Measurements from ENCODE around the gene HMBS. TPM values are rescaled to one million over a fixed set of nuclear protein-coding genes. Genes with fewer than 3 reads are reported as not detected.

The HMBS gene
- polyA plus RNA-seq, 4 donors, result 18.4 to 45.3 (median 20.5) TPM

GRCh38 chr11:119108857-119109221 lies 24.2 kb downstream of the HMBS start:
- H3K4me1 ChIP-seq (ENCODE audit: control insufficient read depth in 3 of 3, insufficient read depth in 2 of 3, low read depth in 1 of 3, low read length in 2 of 3), result peaks cover 8 to 32% (median 12%) of the 10 kb centered on the region in 3 donors
- H3K9me3 ChIP-seq (ENCODE audit: control insufficient read depth in 2 of 2, insufficient read depth in 1 of 2, low read depth in 1 of 2, low read length in 1 of 2), result no peaks in the 10 kb centered on the region
- no peaks in the 10 kb centered on the region for H3K27me3 ChIP-seq (ENCODE audit: control insufficient read depth in 3 of 3, insufficient read depth in 3 of 3, low read length in 3 of 3)
- DNase-seq (peak; percentile 87 to 97), FAIRE-seq (no peak)
- WGBS, 3 donors, result 31 to 73% (median 41%) methylated on average over 2 of the region's 2 CpGs
- H3K27ac ChIP-seq (ENCODE audit: low read depth in 1 of 3, low read length in 2 of 3), result peak overlapping the region; percentile 85 to 88 (median 85)
- peaks cover 19 to 47% (median 23%) of the 10 kb centered on the region in 3 donors for H3K36me3 ChIP-seq (ENCODE audit: control insufficient read depth in 3 of 3, insufficient read depth in 2 of 3, low read depth in 1 of 3, low read length in 3 of 3)
- peak overlapping the region in 2 of 3 donors; percentile 81 to 98 for H3K4me3 ChIP-seq (ENCODE audit: low read depth in 1 of 3, low read length in 3 of 3)

DNA sequence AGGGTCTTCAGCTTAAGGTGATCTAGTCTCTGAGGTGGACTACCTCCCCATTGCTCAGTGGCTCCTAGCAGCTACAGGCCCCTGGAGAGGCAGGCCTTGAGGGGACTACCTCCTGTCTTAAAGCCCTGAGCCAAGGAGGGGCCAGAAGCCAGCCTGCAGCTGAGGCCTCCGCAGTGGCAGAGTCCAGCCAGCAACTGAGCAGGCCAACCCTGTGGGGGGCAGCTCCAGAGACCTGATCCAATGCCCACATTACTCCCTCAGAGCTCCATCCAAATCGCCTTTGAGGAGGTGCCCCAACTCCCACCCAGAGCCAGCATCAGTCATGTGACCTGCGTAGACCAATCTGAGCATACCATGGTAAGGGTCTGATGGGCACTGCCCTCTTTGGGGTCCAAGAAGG lies 25.2 kb downstream of the HMBS start:
- Histone ChIP-seq H3K27me3 (ENCODE audit: control insufficient read depth in 3 of 3, insufficient read depth in 3 of 3, low read length in 3 of 3) (no peaks in the 10 kb centered on the region), H3K27ac (ENCODE audit: low read depth in 1 of 3, low read length in 2 of 3) (no peak overlapping the region), H3K4me1 (ENCODE audit: control insufficient read depth in 3 of 3, insufficient read depth in 2 of 3, low read depth in 1 of 3, low read length in 2 of 3) (peaks cover 8 to 32% (median 12%) of the 10 kb centered on the region in 3 donors), H3K4me3 (ENCODE audit: low read depth in 1 of 3, low read length in 3 of 3) (peak overlapping the region in 1 of 3 donors; percentile 24), H3K9me3 (ENCODE audit: control insufficient read depth in 2 of 2, insufficient read depth in 1 of 2, low read depth in 1 of 2, low read length in 1 of 2) (no peaks in the 10 kb centered on the region), H3K36me3 (ENCODE audit: control insufficient read depth in 3 of 3, insufficient read depth in 2 of 3, low read depth in 1 of 3, low read length in 3 of 3) (peaks cover 19 to 57% (median 24%) of the 10 kb centered on the region in 3 donors)
- WGBS, 3 donors, result 92 to 100% (median 97%) methylated on average over 3 of the region's 3 CpGs
- DNase-seq (no peak), FAIRE-seq (no peak)

DNA sequence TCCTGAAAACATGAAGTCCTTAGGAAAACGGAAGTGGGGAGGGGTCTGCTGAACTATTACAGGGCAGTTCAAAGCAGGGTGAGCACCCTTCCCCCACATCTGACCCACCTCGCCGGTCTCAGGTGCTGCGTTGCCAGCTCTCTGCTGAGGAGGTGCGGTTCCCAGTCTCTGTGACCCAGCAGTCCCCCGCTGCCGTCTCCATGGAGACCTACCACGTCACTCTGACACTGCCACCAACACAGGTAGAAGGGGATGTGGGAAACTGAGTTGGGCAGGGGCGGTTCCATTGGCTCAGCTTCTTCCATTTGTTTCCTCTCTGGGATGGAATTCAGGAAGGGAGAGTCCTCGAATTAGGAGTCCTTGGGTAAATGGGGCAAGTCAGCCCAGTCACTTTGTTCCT lies 25.8 kb downstream of the HMBS start:
- Histone ChIP-seq H3K36me3 (ENCODE audit: control insufficient read depth in 3 of 3, insufficient read depth in 2 of 3, low read depth in 1 of 3, low read length in 3 of 3) (peaks cover 23 to 59% (median 26%) of the 10 kb centered on the region in 3 donors), H3K4me1 (ENCODE audit: control insufficient read depth in 3 of 3, insufficient read depth in 2 of 3, low read depth in 1 of 3, low read length in 2 of 3) (peaks cover 8 to 32% (median 12%) of the 10 kb centered on the region in 3 donors), H3K9me3 (ENCODE audit: control insufficient read depth in 2 of 2, insufficient read depth in 1 of 2, low read depth in 1 of 2, low read length in 1 of 2) (no peaks in the 10 kb centered on the region), H3K4me3 (ENCODE audit: low read depth in 1 of 3, low read length in 3 of 3) (no peak overlapping the region), H3K27ac (ENCODE audit: low read depth in 1 of 3, low read length in 2 of 3) (no peak overlapping the region), H3K27me3 (ENCODE audit: control insufficient read depth in 3 of 3, insufficient read depth in 3 of 3, low read length in 3 of 3) (no peaks in the 10 kb centered on the region)
- no peak for DNase-seq
- 82 to 96% (median 89%) methylated on average over 10 of the region's 10 CpGs for WGBS, 3 donors
- FAIRE-seq, result no peak

DNA sequence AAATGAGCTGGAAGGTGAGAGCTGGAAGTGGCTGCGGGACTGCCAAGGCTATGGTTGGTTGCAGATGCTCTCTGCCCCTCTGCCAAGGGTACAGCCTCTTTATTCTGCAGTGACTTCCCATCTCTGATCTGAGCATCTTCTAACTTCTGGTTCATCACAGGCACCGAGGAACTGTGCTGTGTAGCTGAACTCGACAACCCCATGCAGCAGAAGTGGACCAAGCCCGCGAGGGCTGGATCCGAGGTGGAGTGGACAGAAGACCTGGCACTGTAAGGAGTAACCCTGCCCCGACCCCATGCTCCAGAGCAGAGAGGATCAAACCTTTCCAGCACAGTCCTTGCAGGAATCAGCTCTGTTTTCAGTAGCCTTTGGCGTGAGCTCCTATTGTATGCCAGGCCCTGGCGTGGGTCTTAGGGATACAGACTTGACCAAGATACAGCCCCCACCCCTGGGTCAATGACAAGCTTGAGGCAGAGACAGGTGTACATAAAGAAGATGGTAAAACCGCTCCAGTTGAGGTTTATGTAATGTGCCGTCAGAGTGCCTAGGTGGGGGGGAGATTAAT lies 26.8 kb downstream of the HMBS start:
- FAIRE-seq, result no peak
- Histone ChIP-seq H3K9me3 (ENCODE audit: control insufficient read depth in 2 of 2, insufficient read depth in 1 of 2, low read depth in 1 of 2, low read length in 1 of 2) (no peaks in the 10 kb centered on the region), H3K4me3 (ENCODE audit: low read depth in 1 of 3, low read length in 3 of 3) (no peak overlapping the region), H3K27ac (ENCODE audit: low read depth in 1 of 3, low read length in 2 of 3) (no peak overlapping the region), H3K27me3 (ENCODE audit: control insufficient read depth in 3 of 3, insufficient read depth in 3 of 3, low read length in 3 of 3) (no peaks in the 10 kb centered on the region), H3K36me3 (ENCODE audit: control insufficient read depth in 3 of 3, insufficient read depth in 2 of 3, low read depth in 1 of 3, low read length in 3 of 3) (peaks cover 28 to 69% (median 35%) of the 10 kb centered on the region in 3 donors), H3K4me1 (ENCODE audit: control insufficient read depth in 3 of 3, insufficient read depth in 2 of 3, low read depth in 1 of 3, low read length in 2 of 3) (peaks cover 8 to 27% (median 8%) of the 10 kb centered on the region in 3 donors)
- no peak for DNase-seq
- 95 to 98% (median 96%) methylated on average over 11 of the region's 11 CpGs for WGBS, 3 donors

GRCh38 chr11:119112314-119113020 lies 27.8 kb downstream of the HMBS start:
- no peaks in the 10 kb centered on the region for H3K9me3 ChIP-seq (ENCODE audit: control insufficient read depth in 2 of 2, insufficient read depth in 1 of 2, low read depth in 1 of 2, low read length in 1 of 2)
- DNase-seq (no peak), FAIRE-seq (no peak)
- H3K4me3 ChIP-seq (ENCODE audit: low read depth in 1 of 3, low read length in 3 of 3), result no peak overlapping the region
- H3K4me1 ChIP-seq (ENCODE audit: control insufficient read depth in 3 of 3, insufficient read depth in 2 of 3, low read depth in 1 of 3, low read length in 2 of 3), result peaks cover 4 to 22% (median 7%) of the 10 kb centered on the region in 3 donors
- no peaks in the 10 kb centered on the region for H3K27me3 ChIP-seq (ENCODE audit: control insufficient read depth in 3 of 3, insufficient read depth in 3 of 3, low read length in 3 of 3)
- H3K36me3 ChIP-seq (ENCODE audit: control insufficient read depth in 3 of 3, insufficient read depth in 2 of 3, low read depth in 1 of 3, low read length in 3 of 3), result peaks cover 28 to 75% (median 38%) of the 10 kb centered on the region in 3 donors
- 91 to 97% (median 94%) methylated on average over 11 to 12 of the region's 12 CpGs for WGBS, 3 donors
- H3K27ac ChIP-seq (ENCODE audit: low read depth in 1 of 3, low read length in 2 of 3), result no peak overlapping the region

DNA sequence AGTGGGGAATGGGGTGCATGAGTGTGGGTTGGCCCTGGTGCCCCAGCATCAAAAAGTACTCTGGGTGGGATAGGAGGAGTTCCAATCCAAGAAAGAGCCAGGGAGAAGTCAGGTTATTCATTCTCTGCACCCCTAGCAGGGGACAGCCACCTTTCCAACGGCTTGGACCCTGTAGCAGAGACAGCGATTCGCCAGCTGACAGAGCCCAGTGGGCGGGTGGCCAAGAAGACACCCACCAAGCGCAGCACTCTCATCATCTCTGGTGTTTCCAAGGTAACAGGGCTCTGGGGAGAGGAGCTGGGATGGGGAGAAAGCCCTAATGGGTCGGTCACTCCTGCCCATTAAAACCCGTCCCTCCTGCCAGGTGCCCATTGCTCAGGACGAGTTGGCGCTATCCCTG lies 29.0 kb downstream of the HMBS start:
- DNase-seq (no peak), FAIRE-seq (no peak)
- H3K27me3 ChIP-seq (ENCODE audit: control insufficient read depth in 3 of 3, insufficient read depth in 3 of 3, low read length in 3 of 3), result no peaks in the 10 kb centered on the region
- H3K36me3 ChIP-seq (ENCODE audit: control insufficient read depth in 3 of 3, insufficient read depth in 2 of 3, low read depth in 1 of 3, low read length in 3 of 3), result peaks cover 28 to 75% (median 38%) of the 10 kb centered on the region in 3 donors
- no peaks in the 10 kb centered on the region for H3K9me3 ChIP-seq (ENCODE audit: control insufficient read depth in 2 of 2, insufficient read depth in 1 of 2, low read depth in 1 of 2, low read length in 1 of 2)
- 94 to 99% (median 95%) methylated on average over 7 to 9 of the region's 9 CpGs for WGBS, 3 donors
- H3K4me3 ChIP-seq (ENCODE audit: low read depth in 1 of 3, low read length in 3 of 3), result no peak overlapping the region
- H3K27ac ChIP-seq (ENCODE audit: low read depth in 1 of 3, low read length in 2 of 3), result no peak overlapping the region
- peaks cover 4 to 15% (median 6%) of the 10 kb centered on the region in 3 donors for H3K4me1 ChIP-seq (ENCODE audit: control insufficient read depth in 3 of 3, insufficient read depth in 2 of 3, low read depth in 1 of 3, low read length in 2 of 3)

- H3K36me3 ChIP-seq (ENCODE audit: control insufficient read depth in 3 of 3, insufficient read depth in 2 of 3, low read depth in 1 of 3, low read length in 3 of 3), result peaks cover 28 to 71% (median 38%) of the 10 kb centered on the region in 3 donors
- no peaks in the 10 kb centered on the region for H3K27me3 ChIP-seq (ENCODE audit: control insufficient read depth in 3 of 3, insufficient read depth in 3 of 3, low read length in 3 of 3)
- H3K4me1 ChIP-seq (ENCODE audit: control insufficient read depth in 3 of 3, insufficient read depth in 2 of 3, low read depth in 1 of 3, low read length in 2 of 3), result peaks cover under 1 to 9% (median under 1%) of the 10 kb centered on the region in 3 donors
- H3K4me3 ChIP-seq (ENCODE audit: low read depth in 1 of 3, low read length in 3 of 3), result no peak overlapping the region
- WGBS, 3 donors, result 81 to 92% (median 87%) methylated on average over 5 of the region's 5 CpGs
- no peak for FAIRE-seq
- no peak for DNase-seq
- no peaks in the 10 kb centered on the region for H3K9me3 ChIP-seq (ENCODE audit: control insufficient read depth in 2 of 2, insufficient read depth in 1 of 2, low read depth in 1 of 2, low read length in 1 of 2)
- no peak overlapping the region for H3K27ac ChIP-seq (ENCODE audit: low read depth in 1 of 3, low read length in 2 of 3)
These were observed 29.7 kb downstream of the HMBS start for GRCh38 chr11:119114351-119114750.

DNA sequence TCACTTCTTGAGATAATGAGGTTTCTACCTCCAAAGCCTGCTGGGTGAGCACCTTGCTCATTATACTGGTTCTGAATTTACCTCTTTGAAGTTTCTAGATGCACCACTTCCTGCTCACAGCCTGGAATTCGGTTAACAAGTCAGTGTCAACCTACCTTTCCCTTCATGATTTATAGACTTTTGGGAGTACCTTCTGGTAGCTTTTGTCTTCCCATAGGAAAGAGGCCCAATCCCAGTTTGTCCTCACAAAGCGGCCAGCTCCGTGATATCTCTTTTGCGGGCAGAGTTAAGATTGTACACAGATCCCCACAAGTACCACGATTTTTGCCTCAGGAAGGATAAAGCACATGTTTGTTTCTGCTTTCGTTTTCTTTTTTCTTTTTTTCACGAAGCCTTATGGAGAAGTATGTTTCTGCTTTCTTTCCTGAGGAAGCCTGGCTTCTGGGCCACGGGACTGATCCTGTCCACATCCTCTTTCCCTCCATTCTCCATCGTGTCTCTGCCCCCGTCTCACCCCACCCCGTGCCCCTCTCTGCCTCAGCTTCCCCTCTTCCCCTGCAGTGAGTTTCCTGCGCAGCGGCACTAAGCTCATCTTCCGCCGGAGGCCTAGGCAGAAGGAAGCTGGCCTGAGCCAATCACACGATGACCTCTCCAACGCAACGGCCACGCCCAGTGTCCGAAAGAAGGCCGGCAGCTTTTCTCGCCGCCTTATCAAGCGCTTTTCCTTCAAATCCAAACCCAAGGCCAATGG lies 31.0 kb downstream of the HMBS start:
- Histone ChIP-seq H3K4me1 (ENCODE audit: control insufficient read depth in 3 of 3, insufficient read depth in 2 of 3, low read depth in 1 of 3, low read length in 2 of 3) (peaks cover 0 to 5% (median 0%) of the 10 kb centered on the region in 3 donors), H3K27me3 (ENCODE audit: control insufficient read depth in 3 of 3, insufficient read depth in 3 of 3, low read length in 3 of 3) (no peaks in the 10 kb centered on the region), H3K4me3 (ENCODE audit: low read depth in 1 of 3, low read length in 3 of 3) (no peak overlapping the region), H3K9me3 (ENCODE audit: control insufficient read depth in 2 of 2, insufficient read depth in 1 of 2, low read depth in 1 of 2, low read length in 1 of 2) (no peaks in the 10 kb centered on the region), H3K36me3 (ENCODE audit: control insufficient read depth in 3 of 3, insufficient read depth in 2 of 3, low read depth in 1 of 3, low read length in 3 of 3) (peaks cover 26 to 60% (median 38%) of the 10 kb centered on the region in 3 donors), H3K27ac (ENCODE audit: low read depth in 1 of 3, low read length in 2 of 3) (peak overlapping the region in 2 of 3 donors; percentile 32 to 78)
- DNase-seq (no peak), FAIRE-seq (no peak)
- 65 to 82% (median 75%) methylated on average over 24 of the region's 24 CpGs for WGBS, 3 donors
